IMR-90 (cell line): ENCODE data around the gene MRPL28. TPM values are rescaled to one million over a fixed set of nuclear protein-coding genes. Genes with fewer than 3 reads are reported as not detected.

Experiments used
- ATAC-seq: fragments of 200-7000 bp; cut with Tn5 transposase; 2 replicates; pipeline ENCODE4 v1.9.1; 2020; ENCODE audit warnings: low read depth, mild to moderate bottlenecking, moderate library complexity
- BruUV-seq: library from RNA; stranded (reverse); fragments of 400-500 nt; replicated peaks from 2 replicates; lab custom pipeline; 2021; lab: Mats Ljungman, UMichigan
- CTCF ChIA-PET: fragments of 300-600 bp; formaldehyde crosslinking; extraction: SDS; loops from one replicate; lab custom pipeline; 2021; ENCODE audit warnings: antibody characterized with exemption; lab: Yijun Ruan, JAX
- POLR2A ChIA-PET: fragments of 300-600 bp; sonication (Branson Sonifier 250); formaldehyde crosslinking; loops from one replicate; lab custom pipeline; 2022; ENCODE audit warnings: antibody characterized with exemption; ENCODE audit not compliant: unreplicated experiment; lab: Charles Lee
- DNase-seq: peaks from one replicate; pipeline ENCODE4 v3.0.0; 2013
- H2AFZ ChIP-seq: replicated peaks from 2 replicates; pipeline ENCODE3; 2013; ENCODE audit warnings: low read length, mild to moderate bottlenecking; ENCODE audit not compliant: poor library complexity
- H2AK5ac ChIP-seq: 2 replicates; pipeline ENCODE4 v1.6.1; 2013; ENCODE audit warnings: low read depth, low read length, inconsistent platforms
- H2AK9ac ChIP-seq: replicated peaks from 2 replicates; pipeline ENCODE3; 2013; ENCODE audit warnings: mild to moderate bottlenecking, low read depth, low read length, moderate library complexity; ENCODE audit not compliant: poor library complexity
- H2BK120ac ChIP-seq: 2 replicates; pipeline ENCODE4 v1.6.1; 2013; ENCODE audit warnings: low read depth, low read length, inconsistent platforms
- H2BK15ac ChIP-seq: 3 replicates; pipeline ENCODE4 v1.6.1; 2013; ENCODE audit warnings: low read depth, low read length, inconsistent platforms
- H2BK20ac ChIP-seq: 2 replicates; pipeline ENCODE4 v1.6.1; 2013; ENCODE audit warnings: low read depth, mild to moderate bottlenecking, inconsistent platforms, low read length, moderate library complexity
- H2BK5ac ChIP-seq: 2 replicates; pipeline ENCODE4 v1.6.1; 2013; ENCODE audit warnings: mild to moderate bottlenecking, low read depth, low read length, inconsistent platforms; ENCODE audit not compliant: poor library complexity, severe bottlenecking
- H3K14ac ChIP-seq: replicated peaks from 2 replicates; pipeline ENCODE4 v1.6.1; 2013; ENCODE audit warnings: low read depth, low read length, inconsistent platforms
- H3K18ac ChIP-seq: 2 replicates; pipeline ENCODE4 v1.6.1; 2013; ENCODE audit warnings: low read depth, low read length, control low read depth
- H3K23ac ChIP-seq: 2 replicates; pipeline ENCODE4 v1.6.1; 2013; ENCODE audit warnings: low read depth, low read length, inconsistent platforms
- H3K27ac ChIP-seq: 2 replicates; pipeline ENCODE4 v1.5.1; 2013; ENCODE audit warnings: mild to moderate bottlenecking, control low read depth, low read length; ENCODE audit not compliant: insufficient read depth
- H3K27me3 ChIP-seq: 2 replicates; pipeline ENCODE4 v1.6.1; 2013; ENCODE audit warnings: low read length; ENCODE audit not compliant: control insufficient read depth, insufficient read depth
- H3K36me3 ChIP-seq: 2 replicates; pipeline ENCODE4 v1.6.1; 2013; ENCODE audit warnings: low read length, mixed read lengths; ENCODE audit not compliant: control insufficient read depth, insufficient read depth
- H3K4ac ChIP-seq: 2 replicates; pipeline ENCODE4 v1.6.1; 2013; ENCODE audit warnings: low read depth, low read length, inconsistent platforms
- H3K4me1 ChIP-seq: 2 replicates; pipeline ENCODE4 v1.6.1; 2013; ENCODE audit warnings: low read length, mixed read lengths; ENCODE audit not compliant: control insufficient read depth, insufficient read depth
- H3K4me2 ChIP-seq: 2 replicates; pipeline ENCODE4 v1.6.1; 2013; ENCODE audit warnings: low read depth, mild to moderate bottlenecking, control low read depth, low read length, moderate library complexity
- H3K4me3 ChIP-seq: 2 replicates; pipeline ENCODE4 v1.5.1; 2013; ENCODE audit warnings: low read depth, mild to moderate bottlenecking, control low read depth, low read length, moderate library complexity; ENCODE audit not compliant: insufficient read depth
- H3K56ac ChIP-seq: 2 replicates; pipeline ENCODE4 v1.6.1; 2013; ENCODE audit warnings: low read length, inconsistent platforms; ENCODE audit not compliant: insufficient read depth; ENCODE audit errors: extremely low read depth
- H3K79me1 ChIP-seq, 2 experiments: 2 replicates each; pipeline ENCODE4 v1.6.1; 2013; ENCODE audit warnings: low read length in 2 of 2, inconsistent platforms in 1 of 2, low read depth in 1 of 2
- H3K9ac ChIP-seq: 2 replicates; pipeline ENCODE4 v1.6.1; 2013; ENCODE audit warnings: low read depth, low read length, control low read depth
- H3K9me1 ChIP-seq: 2 replicates; pipeline ENCODE4 v1.6.1; 2013; ENCODE audit warnings: low read length, inconsistent platforms; ENCODE audit not compliant: insufficient read depth
- H3K9me3 ChIP-seq: 2 replicates; pipeline ENCODE4 v1.6.1; 2013; ENCODE audit warnings: low read length; ENCODE audit not compliant: control insufficient read depth, insufficient read depth
- H4K20me1 ChIP-seq: 2 replicates; pipeline ENCODE4 v1.6.1; 2013; ENCODE audit warnings: low read length, inconsistent platforms; ENCODE audit not compliant: insufficient read depth
- H4K5ac ChIP-seq: 2 replicates; pipeline ENCODE4 v1.6.1; 2013; ENCODE audit warnings: mild to moderate bottlenecking, low read depth, low read length, control low read depth
- H4K8ac ChIP-seq, 2 experiments: 2 replicates each; pipeline ENCODE4 v1.6.1; 2013; ENCODE audit warnings: low read depth in 2 of 2, low read length in 2 of 2, control low read depth in 1 of 2, inconsistent platforms in 1 of 2
- H4K91ac ChIP-seq: 2 replicates; pipeline ENCODE4 v1.6.1; 2013; ENCODE audit warnings: low read depth, low read length, inconsistent platforms; ENCODE audit not compliant: insufficient read depth
- CHD1 ChIP-seq: IDR thresholded peaks from 2 replicates; pipeline ENCODE4 v1.6.1; 2012; ENCODE audit warnings: low read depth, low read length, improper control_type of control experiment
- MAZ ChIP-seq: IDR thresholded peaks from 2 replicates; pipeline ENCODE4 v1.6.1; 2012; ENCODE audit warnings: low read depth, mild to moderate bottlenecking, low read length, improper control_type of control experiment, moderate library complexity, borderline replicate concordance
- MXI1 ChIP-seq: IDR thresholded peaks from 2 replicates; pipeline ENCODE4 v1.6.1; 2012; ENCODE audit warnings: low read depth, mild to moderate bottlenecking, low read length, moderate library complexity, borderline replicate concordance
- POLR2A ChIP-seq: IDR thresholded peaks from 2 replicates; pipeline ENCODE4 v1.6.1; 2012; ENCODE audit warnings: mild to moderate bottlenecking, low read depth, low read length
- RFX5 ChIP-seq: IDR thresholded peaks from 2 replicates; pipeline ENCODE4 v1.8.0; 2012; ENCODE audit warnings: low read depth, mild to moderate bottlenecking, low read length, moderate library complexity
- SMC3 ChIP-seq: fragments of 150-350 bp; IDR thresholded peaks from 2 replicates; pipeline ENCODE4 v1.6.1; 2016; ENCODE audit warnings: low read depth, mild to moderate bottlenecking, antibody characterized with exemption, low read length, moderate library complexity
- WGBS, 2 experiments: methylation state at CpG; one replicate each; pipeline versions ENCODE4 v1.1.5 to v1.1.7; 2013; ENCODE audit warnings: missing lambda C conversion rate in 2 of 2; ENCODE audit not compliant: insufficient read length in 1 of 2; ENCODE audit errors: extremely low coverage in 2 of 2; 5-methylcytosine and 5-hydroxymethylcytosine counted together
- dilution Hi-C: fragments of 300-500 bp; cut with HindIII; formaldehyde crosslinking; loops from one replicate; pipeline ENCODE4 v1.14.3; 2018; ENCODE audit warnings: low sequenced_read_pairs; ENCODE audit not compliant: unreplicated experiment
- in situ Hi-C: fragments of 300-500 bp; cut with MboI; formaldehyde crosslinking; loops from 3 replicates; pipeline ENCODE4 v1.14.3; 2019; ENCODE audit warnings: low sequenced_read_pairs, inconsistent platforms, mixed read lengths
- intact Hi-C: fragments of 100-400 bp; cut with micrococcal nuclease; formaldehyde crosslinking; loops from 2 replicates; pipeline ENCODE4 v1.10.0; 2022
- polyA plus RNA-seq, 3 experiments: library from polyadenylated mRNA; depleted of rRNA; stranded (reverse); fragments of >200 nt; gene quantifications; 2 replicates each; pipeline ENCODE4 v1.2.3, GENCODE V29; 2012; ENCODE audit warnings: low replicate concordance in 1 of 3
- total RNA-seq: library from RNA; depleted of rRNA; stranded (reverse); fragments of >200 nt; gene quantifications from 2 replicates; pipeline ENCODE4 v1.2.3, GENCODE V29; 2012
- TF ChIP-seq, protein P1 (sequence below): fragments of 150-350 bp; IDR thresholded peaks from 2 replicates; pipeline ENCODE4 v1.6.1; 2017; ENCODE audit warnings: mild to moderate bottlenecking, antibody characterized with exemption, low read length, low read depth

Gene MRPL28
- total and polyA plus RNA-seq, 2 of the 4 experiments (the other 2 are of a cell fraction) = 104 to 181 TPM

DNA sequence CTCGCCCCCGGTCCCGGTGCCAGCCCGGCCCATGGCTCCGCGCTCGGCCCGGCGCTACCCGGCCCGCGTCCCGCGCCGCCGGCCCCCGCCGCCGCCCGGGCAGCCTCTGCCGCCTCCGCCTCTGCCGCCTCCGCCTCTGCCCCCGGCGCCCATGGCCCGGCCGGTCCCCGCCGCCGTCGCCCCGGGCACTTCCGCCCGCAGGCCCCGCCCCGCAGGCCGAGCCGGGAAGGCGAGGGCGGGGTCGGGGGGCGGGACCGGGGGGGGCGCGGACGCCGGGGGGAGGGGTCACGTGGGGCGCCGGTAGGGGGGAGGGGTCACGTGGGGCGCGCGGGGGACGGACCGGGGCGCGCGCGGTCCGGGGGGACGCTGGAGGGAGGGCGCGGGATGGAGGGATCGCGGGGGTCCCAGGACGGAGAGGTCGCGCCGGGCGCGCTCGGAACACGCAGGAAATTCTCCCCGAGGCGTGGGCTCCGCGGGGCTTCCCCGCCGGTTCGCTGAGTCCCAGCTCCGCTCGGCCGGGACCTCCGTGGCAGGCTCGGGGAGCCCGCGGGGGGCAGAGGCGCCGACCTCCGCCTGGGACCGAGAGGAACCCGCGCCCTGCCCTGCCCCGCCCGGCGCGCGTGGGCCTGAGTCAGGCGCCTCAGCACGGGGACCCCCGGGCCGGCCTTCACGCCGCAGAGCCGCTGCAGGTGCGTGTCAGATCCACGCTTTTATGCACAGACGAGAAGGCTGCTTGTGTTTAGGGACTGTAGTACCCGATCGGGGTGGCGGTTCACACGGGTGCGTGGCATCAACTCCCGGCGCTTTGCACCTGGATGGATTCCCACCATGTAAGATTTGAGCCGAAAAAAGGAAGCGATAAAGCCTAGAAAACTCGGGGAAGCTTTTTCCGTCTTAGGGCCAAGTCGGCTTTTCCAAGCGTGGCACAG is 11.7 kb upstream of the MRPL28 start, which contains the start of gene PGAP6:
PGAP6 (minus strand) TSS at position 190 of the 929 bp plus-strand sequence; CDS start at position 33, 157 bp downstream.
- peaks cover 2% of the 10 kb centered on the region; the same call in 1 of the 2 replicates for H3K4me1 ChIP-seq
- H3K4ac ChIP-seq = peak within 1 kb of the TSS; percentile 65
- ChIA-PET POLR2A (no interaction called here), CTCF (no interaction called here)
- BruUV-seq = no TSS peak
- H3K18ac ChIP-seq = no peak within 1 kb of the TSS
- H2BK15ac ChIP-seq = no peak within 1 kb of the TSS; the same call in 2 of the 3 replicates
- peak within 1 kb of the TSS in 1 of 2 experiments; percentile 69; a peak in 1 of 4 replicates for H4K8ac ChIP-seq
- peak; percentile 33 for DNase-seq
- H3K4me2 ChIP-seq = peak within 1 kb of the TSS; percentile 99
- peak within 1 kb of the TSS; percentile 96 for H2AFZ ChIP-seq
- H4K91ac ChIP-seq = no peak within 1 kb of the TSS; the same call in 1 of the 2 replicates
- H2AK5ac ChIP-seq = peak within 1 kb of the TSS; percentile 84
- H3K9me1 ChIP-seq = 0 out of 2 replicates have a peak, but pooled peaks cover 3% of the 10 kb centered on the region
- H3K14ac ChIP-seq = peak within 1 kb of the TSS; percentile 68; the same call in 1 of the 2 replicates
- H2BK5ac ChIP-seq = peak within 1 kb of the TSS; percentile 62
- no peak for TF ChIP-seq SMC3
- TF ChIP-seq, protein P1, sequence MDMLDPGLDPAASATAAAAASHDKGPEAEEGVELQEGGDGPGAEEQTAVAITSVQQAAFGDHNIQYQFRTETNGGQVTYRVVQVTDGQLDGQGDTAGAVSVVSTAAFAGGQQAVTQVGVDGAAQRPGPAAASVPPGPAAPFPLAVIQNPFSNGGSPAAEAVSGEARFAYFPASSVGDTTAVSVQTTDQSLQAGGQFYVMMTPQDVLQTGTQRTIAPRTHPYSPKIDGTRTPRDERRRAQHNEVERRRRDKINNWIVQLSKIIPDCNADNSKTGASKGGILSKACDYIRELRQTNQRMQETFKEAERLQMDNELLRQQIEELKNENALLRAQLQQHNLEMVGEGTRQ = peak; percentile 63
- TF ChIP-seq MAZ = peak; percentile 44; the same call in 1 of the 2 replicates
- TF ChIP-seq POLR2A = 0 out of 2 replicates have a peak, but pooled peaks have one; percentile 3
- TF ChIP-seq RFX5 = no peak
- peak; percentile 32; the same call in 1 of the 2 replicates for TF ChIP-seq MXI1
- TF ChIP-seq CHD1 = no peak
- no peak within 1 kb of the TSS; the same call in none of the 2 replicates for H3K56ac ChIP-seq
- peak within 1 kb of the TSS; percentile 39; the same call in 1 of the 2 replicates for H4K5ac ChIP-seq
- no peaks in the 10 kb centered on the region for H3K9me3 ChIP-seq
- H2AK9ac ChIP-seq = peak within 1 kb of the TSS; percentile 94
- H3K36me3 ChIP-seq = peaks cover 3% of the 10 kb centered on the region
- peak within 1 kb of the TSS; percentile 93 for H3K4me3 ChIP-seq
- WGBS, 2 experiments = 1% methylated on average over 43 of the region's 123 CpGs; no CpG with 5 or more reads in 1 of the 2 experiments
- in situ Hi-C loops (no loop called here), dilution Hi-C loops (no loop called here), intact Hi-C loops (no loop called here)
- H3K9ac ChIP-seq = peak within 1 kb of the TSS; percentile 91
- peak within 1 kb of the TSS; percentile 86 for H3K23ac ChIP-seq
- H3K27me3 ChIP-seq = no peaks in the 10 kb centered on the region
- no peak within 1 kb of the TSS for H2BK20ac ChIP-seq
- H2BK120ac ChIP-seq = 0 out of 2 replicates have a peak within 1 kb of the TSS, but pooled peaks have one; percentile 8
- ATAC-seq = peak; percentile 80
- H4K20me1 ChIP-seq = peaks cover 16% of the 10 kb centered on the region
- peaks cover 13 to 29% of the 10 kb centered on the region in 2 experiments; a peak in 3 of 4 replicates for H3K79me1 ChIP-seq
- peak within 1 kb of the TSS; percentile 82 for H3K27ac ChIP-seq
